ENCODE results near the gene COL17A1.

DNA sequence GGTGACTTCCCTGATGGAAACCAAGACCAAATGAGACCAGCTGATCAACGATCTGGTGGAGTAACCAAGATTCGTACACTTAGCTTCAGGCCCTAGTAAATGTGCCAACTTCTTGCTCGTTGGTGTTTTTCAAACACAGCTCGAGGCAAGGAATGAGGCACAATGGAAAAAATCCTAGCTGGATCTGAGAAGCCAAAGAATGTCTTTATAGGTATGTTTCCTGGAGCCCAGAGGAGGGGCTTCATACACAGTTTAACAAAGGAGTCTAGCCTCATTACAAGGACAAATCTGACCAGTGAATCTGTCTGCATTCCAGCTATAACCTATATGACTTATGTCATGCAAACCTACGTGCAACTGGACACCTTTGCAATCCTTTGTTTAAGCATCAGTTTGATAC is 3.7 kb downstream of the COL17A1 start:
- no peak for TF ChIP-seq POLR2A (IDR thresholded peaks at IDR 0.05)
- TF ChIP-seq, protein P1, sequence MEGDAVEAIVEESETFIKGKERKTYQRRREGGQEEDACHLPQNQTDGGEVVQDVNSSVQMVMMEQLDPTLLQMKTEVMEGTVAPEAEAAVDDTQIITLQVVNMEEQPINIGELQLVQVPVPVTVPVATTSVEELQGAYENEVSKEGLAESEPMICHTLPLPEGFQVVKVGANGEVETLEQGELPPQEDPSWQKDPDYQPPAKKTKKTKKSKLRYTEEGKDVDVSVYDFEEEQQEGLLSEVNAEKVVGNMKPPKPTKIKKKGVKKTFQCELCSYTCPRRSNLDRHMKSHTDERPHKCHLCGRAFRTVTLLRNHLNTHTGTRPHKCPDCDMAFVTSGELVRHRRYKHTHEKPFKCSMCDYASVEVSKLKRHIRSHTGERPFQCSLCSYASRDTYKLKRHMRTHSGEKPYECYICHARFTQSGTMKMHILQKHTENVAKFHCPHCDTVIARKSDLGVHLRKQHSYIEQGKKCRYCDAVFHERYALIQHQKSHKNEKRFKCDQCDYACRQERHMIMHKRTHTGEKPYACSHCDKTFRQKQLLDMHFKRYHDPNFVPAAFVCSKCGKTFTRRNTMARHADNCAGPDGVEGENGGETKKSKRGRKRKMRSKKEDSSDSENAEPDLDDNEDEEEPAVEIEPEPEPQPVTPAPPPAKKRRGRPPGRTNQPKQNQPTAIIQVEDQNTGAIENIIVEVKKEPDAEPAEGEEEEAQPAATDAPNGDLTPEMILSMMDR (IDR thresholded peaks at IDR 0.05), result no peak
